ENCODE measurements around the gene NUCKS1.

Gene NUCKS1, protein sequence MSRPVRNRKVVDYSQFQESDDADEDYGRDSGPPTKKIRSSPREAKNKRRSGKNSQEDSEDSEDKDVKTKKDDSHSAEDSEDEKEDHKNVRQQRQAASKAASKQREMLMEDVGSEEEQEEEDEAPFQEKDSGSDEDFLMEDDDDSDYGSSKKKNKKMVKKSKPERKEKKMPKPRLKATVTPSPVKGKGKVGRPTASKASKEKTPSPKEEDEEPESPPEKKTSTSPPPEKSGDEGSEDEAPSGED

DNA sequence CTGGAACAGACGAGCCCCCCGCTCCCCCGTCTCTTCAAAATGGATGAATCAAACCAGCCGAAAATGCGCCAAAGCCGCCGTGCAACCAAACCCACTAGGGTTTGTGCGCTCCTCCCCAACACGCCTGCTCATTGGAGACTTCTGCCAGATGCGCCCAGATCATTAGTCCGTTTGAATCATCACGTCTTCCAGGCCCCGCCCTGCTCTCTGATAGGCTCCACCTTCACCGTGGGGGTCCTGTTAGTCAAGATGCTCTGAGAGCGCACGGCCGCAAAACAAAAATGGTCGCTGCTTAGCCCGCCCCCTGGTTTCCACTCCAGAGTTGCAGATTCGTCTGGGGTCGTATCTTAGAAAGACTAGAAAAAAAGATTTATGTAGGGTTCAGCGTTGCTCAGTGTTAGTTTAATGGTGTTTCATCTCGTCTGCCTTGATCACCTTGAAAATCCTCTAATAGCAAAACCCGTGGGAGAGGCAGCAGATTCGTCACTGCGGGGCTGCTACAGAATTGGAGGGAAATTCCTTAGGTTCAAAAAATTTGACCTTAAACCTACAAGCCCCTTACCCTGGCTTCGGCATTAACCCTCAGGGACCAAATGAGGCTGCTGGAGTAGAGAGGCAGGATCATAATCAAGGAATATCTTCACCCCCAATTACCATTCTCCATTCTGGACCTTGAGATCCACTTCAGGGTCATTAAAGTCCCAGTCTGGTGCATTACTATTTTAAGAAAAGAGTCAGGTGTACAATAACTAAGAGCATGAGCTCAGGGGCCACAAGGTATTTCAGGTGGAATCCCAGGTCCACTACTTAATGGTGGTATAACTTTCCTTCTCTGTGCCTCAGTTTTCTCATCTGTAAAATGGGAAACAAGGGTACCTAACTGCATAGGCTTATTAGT lies at the start of gene NUCKS1:
TSS of gene NUCKS1 (minus strand) at position 45 of the 898 bp plus-strand sequence. CDS start 209 bp downstream, outside the sequence.
- no peaks in the 10 kb centered on the region for H3K9me3 Mint-ChIP-seq (ENCODE audit: low read depth)
- no peaks in the 10 kb centered on the region for H3K36me3 Mint-ChIP-seq
- no peaks in the 10 kb centered on the region for H3K27me3 Mint-ChIP-seq
- peaks cover 34% of the 10 kb centered on the region for H3K4me1 Mint-ChIP-seq (ENCODE audit: low read depth)
- H3K27ac Mint-ChIP-seq = peak within 1 kb of the TSS; percentile 98
- H3K4me3 Mint-ChIP-seq = peak within 1 kb of the TSS; percentile 98

DNA sequence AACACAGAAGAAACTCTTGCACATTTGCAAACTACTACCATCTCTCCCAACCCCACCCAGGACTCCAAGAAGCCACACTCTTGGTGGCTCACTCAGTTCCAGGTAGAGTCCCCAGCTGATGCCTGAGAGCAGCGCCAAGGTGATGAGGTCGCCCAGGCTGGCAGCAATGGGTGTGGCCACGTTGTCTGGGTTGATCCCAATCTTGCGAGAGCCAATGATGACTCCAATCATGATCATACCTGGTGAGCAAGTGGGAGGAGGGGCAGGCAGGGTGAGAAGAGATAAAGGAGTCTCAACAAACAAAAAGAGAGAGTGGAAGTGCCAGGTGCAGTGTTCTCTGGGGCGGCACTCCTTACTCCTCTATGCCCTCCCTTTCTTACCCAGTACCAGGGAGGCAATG lies 48.6 kb upstream of the NUCKS1 start:
- Mint-ChIP-seq H3K27ac (no peak overlapping the region), H3K9me3 (ENCODE audit: low read depth) (no peaks in the 10 kb centered on the region), H3K4me3 (no peak overlapping the region), H3K27me3 (no peaks in the 10 kb centered on the region), H3K36me3 (no peaks in the 10 kb centered on the region), H3K4me1 (ENCODE audit: low read depth) (peaks cover 12% of the 10 kb centered on the region)

DNA sequence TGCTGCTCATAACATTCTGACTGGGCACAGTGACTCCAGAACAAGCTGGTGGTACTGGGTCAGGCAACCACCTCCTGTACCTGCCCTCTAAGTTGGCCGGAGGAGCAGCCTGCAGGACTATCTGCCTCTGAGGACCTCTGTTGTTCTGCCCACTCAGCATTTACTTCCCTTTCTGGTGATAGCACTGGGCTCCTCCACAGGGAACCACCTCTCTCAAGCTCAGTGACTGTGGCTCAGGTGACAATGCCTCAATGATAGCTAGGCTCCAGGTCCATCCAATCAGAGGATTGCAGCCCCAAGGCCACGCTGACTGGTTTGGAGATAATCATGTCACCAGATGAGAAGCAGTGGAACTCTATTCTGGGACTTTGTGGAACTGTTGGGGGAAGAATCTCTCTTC lies 47.2 kb upstream of the NUCKS1 start:
- Mint-ChIP-seq H3K4me3 (no peak overlapping the region), H3K27ac (peak overlapping the region; percentile 22)

DNA sequence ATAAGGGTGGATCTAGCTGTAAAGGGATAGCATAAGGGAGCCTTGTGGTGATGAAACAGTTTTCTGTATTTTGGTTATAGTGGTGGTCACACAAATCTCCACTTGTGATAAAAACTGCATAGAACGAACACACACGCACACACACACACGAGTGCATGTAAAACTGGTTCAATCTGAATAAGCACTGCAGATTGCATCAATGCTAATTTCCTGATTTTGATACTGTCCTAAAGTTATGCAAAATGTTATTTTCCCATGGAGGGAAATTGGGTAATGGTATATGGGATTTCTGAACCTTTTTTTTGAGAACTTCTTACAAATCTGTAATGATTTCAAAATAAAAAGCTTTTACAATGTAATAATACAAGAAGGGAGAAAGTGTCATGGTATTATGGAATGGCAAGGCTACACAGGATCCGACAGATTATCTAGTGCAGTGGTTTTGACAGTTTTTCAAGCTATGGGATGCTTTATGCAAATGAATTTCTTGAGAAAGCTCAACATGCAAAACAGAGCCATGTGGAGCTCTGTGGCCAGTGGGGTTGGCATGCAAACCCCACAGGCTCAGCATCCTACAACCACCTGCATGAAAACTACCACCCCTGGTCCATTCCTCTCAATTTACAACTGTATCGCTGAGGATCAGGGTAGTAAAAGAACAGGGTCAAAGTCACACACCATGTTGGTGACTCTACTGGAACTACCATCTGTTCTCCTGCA lies 44.2 kb upstream of the NUCKS1 start:
- no peak overlapping the region for H3K4me3 Mint-ChIP-seq

More for the DNA sequence above, 47.2 kb upstream of the NUCKS1 start:
- no peaks in the 10 kb centered on the region for H3K36me3 Mint-ChIP-seq
- no peaks in the 10 kb centered on the region for H3K27me3 Mint-ChIP-seq
- peaks cover 6% of the 10 kb centered on the region for H3K4me1 Mint-ChIP-seq (ENCODE audit: low read depth)
- H3K9me3 Mint-ChIP-seq (ENCODE audit: low read depth) = no peaks in the 10 kb centered on the region

DNA sequence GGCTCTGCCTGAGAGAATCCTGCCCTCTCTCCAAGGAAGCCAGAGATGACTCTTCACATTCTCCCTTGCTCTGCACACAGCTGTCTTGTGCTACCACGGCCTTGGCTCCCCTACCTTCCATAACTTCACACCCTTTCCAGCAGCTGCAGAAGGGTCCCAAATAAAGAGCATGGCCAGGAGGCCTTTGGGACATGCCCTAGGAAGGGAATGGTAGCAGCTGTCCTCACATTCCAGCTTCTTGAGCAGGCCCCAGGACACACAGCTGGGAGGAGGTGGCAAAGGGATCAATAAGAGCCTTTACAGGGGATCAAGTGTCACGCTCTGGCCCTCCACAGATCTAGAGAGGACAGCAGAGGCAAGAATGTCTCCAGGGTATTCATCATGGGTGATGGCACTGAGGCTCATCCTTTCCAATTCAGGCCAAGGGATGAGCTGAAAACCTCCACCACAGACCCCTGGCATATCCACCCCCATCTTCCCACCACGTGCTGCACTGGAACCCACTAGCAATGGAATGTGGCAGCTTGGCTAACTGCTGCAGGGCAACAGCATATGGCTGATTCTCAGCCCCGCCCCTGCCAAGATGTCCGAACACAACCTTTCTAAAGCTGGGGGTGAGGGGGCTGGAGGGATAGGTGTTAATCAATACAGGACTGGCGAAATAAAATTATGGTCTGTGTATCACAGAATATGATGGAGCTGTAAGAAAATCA lies 43.1 kb upstream of the NUCKS1 start:
- Mint-ChIP-seq H3K27me3 (no peaks in the 10 kb centered on the region), H3K36me3 (no peaks in the 10 kb centered on the region), H3K9me3 (ENCODE audit: low read depth) (no peaks in the 10 kb centered on the region), H3K4me3 (no peak overlapping the region), H3K4me1 (ENCODE audit: low read depth) (no peaks in the 10 kb centered on the region), H3K27ac (peak overlapping the region; percentile 6)

More for the DNA sequence above, 44.2 kb upstream of the NUCKS1 start:
- Mint-ChIP-seq H3K4me1 (ENCODE audit: low read depth) (no peaks in the 10 kb centered on the region), H3K27me3 (no peaks in the 10 kb centered on the region), H3K27ac (no peak overlapping the region), H3K36me3 (no peaks in the 10 kb centered on the region), H3K9me3 (ENCODE audit: low read depth) (no peaks in the 10 kb centered on the region)

DNA sequence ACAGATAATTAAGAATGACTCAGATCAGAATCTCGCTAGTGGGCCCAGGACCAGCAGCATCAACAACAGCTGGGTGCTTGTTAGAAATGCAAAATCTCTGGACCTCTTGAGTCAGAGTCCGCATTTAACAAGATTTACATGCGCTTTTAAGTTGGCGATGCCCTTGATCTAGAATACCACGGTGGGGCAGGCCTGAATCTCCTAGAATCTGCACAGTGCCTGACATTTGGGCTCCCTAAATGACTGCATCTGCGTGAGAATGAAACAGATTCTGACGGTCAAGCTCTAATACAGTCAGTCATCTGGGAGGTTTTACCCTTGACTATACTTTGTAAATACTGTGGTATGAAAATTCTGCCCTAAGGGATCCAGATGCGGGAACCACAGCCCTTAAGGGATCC lies 42.5 kb upstream of the NUCKS1 start:
- H3K9me3 Mint-ChIP-seq (ENCODE audit: low read depth) = no peaks in the 10 kb centered on the region
- no peak overlapping the region for H3K27ac Mint-ChIP-seq
- no peak overlapping the region for H3K4me3 Mint-ChIP-seq
- no peaks in the 10 kb centered on the region for H3K36me3 Mint-ChIP-seq
- no peaks in the 10 kb centered on the region for H3K4me1 Mint-ChIP-seq (ENCODE audit: low read depth)
- H3K27me3 Mint-ChIP-seq = no peaks in the 10 kb centered on the region

DNA sequence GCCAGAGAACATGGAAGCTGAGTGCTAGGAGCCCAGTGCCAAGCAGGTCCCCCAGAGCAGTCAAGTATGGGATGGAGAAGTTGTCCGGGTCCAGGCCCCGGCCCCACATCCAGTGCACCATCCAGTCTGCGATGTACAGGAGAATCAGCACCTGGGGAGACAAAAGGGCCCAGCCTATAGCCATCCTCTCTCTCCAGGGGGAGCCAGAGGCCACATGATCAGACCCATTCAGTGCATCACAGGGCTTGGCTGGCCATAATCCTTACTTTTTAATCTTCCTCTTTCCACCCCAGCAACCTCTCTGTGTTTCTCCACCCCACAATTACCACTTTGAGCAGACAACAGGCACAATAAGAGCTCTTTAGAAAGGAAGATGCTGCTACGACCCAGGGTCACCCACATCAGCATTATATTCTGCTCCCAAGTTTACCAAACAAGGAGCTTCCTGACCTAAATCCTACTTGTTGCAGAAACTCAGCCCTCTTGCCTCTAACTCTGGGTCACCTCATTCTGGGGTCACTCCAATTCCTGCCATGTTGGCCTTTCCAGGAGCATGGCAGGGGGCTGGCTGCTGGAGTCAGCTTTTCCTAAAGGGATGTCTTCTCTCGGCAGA lies 41.7 kb upstream of the NUCKS1 start:
- Mint-ChIP-seq H3K36me3 (no peaks in the 10 kb centered on the region), H3K4me3 (no peak overlapping the region), H3K9me3 (ENCODE audit: low read depth) (no peaks in the 10 kb centered on the region)

DNA sequence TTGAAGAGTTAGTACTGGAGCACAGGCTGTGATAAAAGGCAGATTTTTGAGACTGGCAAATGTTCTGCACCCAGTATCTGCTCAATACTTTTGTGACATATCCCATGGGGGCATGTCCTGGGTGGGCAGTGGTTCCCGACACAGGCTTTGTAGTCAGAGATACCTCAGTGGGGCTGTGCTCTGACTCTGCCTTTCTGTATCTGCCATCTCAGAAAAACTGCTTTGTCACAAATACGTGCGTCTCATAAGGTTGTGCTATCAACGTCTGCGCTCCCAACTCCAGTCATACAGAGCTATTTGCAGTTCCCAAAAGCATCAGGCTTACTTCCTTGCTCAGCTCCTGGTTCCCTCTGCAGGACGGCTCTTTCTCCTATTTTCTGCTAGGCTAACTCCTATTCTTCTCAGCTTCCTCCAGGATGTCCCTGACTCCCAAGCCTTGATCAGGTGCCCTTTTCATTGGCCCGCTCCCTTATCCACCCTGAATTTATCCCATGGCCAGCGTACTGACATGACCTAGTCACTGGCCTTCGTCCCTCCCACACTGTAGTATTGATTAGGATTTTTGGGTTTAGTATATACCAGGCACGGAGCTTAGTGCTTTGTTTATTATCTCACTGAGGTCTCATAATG lies 37.4 kb upstream of the NUCKS1 start:
- no peaks in the 10 kb centered on the region for H3K36me3 Mint-ChIP-seq
- no peaks in the 10 kb centered on the region for H3K27me3 Mint-ChIP-seq
- H3K9me3 Mint-ChIP-seq (ENCODE audit: low read depth) = no peaks in the 10 kb centered on the region
- peaks cover 5% of the 10 kb centered on the region for H3K4me1 Mint-ChIP-seq (ENCODE audit: low read depth)
- H3K27ac Mint-ChIP-seq = no peak overlapping the region
- no peak overlapping the region for H3K4me3 Mint-ChIP-seq

More for the DNA sequence above, 41.7 kb upstream of the NUCKS1 start:
- Mint-ChIP-seq H3K27ac (no peak overlapping the region), H3K4me1 (ENCODE audit: low read depth) (no peaks in the 10 kb centered on the region), H3K27me3 (no peaks in the 10 kb centered on the region)

DNA sequence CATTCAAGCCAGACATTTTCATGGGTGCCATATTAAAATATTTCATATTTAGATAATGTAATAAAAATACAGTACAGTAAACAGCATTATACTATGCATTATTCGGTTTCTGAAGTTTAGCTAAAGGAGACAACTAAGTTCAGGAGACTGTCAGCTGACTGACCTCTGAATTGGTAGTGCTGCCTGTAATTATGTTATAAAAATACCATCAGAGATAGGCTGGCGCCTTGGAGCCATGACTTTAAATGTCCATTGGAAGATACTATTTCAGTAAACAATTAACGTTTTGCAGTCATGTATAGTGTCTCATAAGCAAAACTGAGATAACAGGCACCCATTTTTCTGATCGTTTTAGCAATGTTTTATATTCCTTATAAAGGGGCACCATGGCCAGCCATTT lies 36.6 kb upstream of the NUCKS1 start:
- no peaks in the 10 kb centered on the region for H3K9me3 Mint-ChIP-seq (ENCODE audit: low read depth)
- H3K4me1 Mint-ChIP-seq (ENCODE audit: low read depth) = peaks cover 5% of the 10 kb centered on the region
- H3K4me3 Mint-ChIP-seq = no peak overlapping the region
- H3K27me3 Mint-ChIP-seq = no peaks in the 10 kb centered on the region
- no peaks in the 10 kb centered on the region for H3K36me3 Mint-ChIP-seq
- H3K27ac Mint-ChIP-seq = no peak overlapping the region

DNA sequence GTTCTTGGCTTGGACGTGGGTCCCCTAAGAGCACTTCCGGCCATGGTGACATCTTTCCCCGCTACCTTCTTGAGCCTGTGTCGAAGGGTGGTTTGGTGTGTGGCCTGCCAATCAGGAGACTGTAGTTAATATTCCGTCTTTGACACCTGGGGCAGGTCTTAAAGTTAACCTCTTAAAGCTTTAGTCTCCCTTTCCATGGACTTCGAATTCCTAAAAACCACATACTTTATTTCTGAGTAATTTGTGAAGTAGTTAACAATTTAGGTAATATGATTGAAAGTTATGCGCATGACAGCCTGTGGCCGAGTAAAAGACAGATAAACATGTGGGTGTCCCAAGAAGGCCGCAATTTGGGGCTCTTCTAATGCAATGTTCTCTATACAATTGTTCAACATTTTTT lies 35.5 kb upstream of the NUCKS1 start:
- H3K4me3 Mint-ChIP-seq = no peak overlapping the region
- H3K4me1 Mint-ChIP-seq (ENCODE audit: low read depth) = peaks cover 5% of the 10 kb centered on the region
- H3K36me3 Mint-ChIP-seq = no peaks in the 10 kb centered on the region
- H3K27me3 Mint-ChIP-seq = no peaks in the 10 kb centered on the region
- no peaks in the 10 kb centered on the region for H3K9me3 Mint-ChIP-seq (ENCODE audit: low read depth)
- no peak overlapping the region for H3K27ac Mint-ChIP-seq

DNA sequence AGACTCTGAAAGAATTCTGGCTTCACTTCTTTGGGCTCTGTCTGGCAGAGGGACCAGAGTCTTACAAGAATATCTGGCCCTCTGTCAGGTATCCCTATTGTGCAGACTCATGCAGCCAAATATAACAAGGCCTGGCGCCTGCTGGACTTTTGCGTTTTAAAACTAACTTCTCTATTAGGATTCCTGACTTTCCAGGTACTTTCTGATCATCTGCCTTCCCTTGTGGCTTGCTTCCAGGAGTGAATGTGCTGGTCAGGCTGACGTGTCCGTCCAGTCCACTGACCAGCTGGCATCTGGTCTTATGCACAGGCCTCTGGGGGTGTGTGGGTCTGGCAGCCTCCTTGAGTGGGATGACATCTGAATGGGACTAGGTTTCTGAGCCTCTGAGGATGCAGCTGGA lies 33.9 kb upstream of the NUCKS1 start:
- H3K27ac Mint-ChIP-seq = no peak overlapping the region
- H3K27me3 Mint-ChIP-seq = no peaks in the 10 kb centered on the region
- no peaks in the 10 kb centered on the region for H3K36me3 Mint-ChIP-seq
- H3K9me3 Mint-ChIP-seq (ENCODE audit: low read depth) = no peaks in the 10 kb centered on the region
- H3K4me1 Mint-ChIP-seq (ENCODE audit: low read depth) = peaks cover 5% of the 10 kb centered on the region
- no peak overlapping the region for H3K4me3 Mint-ChIP-seq

DNA sequence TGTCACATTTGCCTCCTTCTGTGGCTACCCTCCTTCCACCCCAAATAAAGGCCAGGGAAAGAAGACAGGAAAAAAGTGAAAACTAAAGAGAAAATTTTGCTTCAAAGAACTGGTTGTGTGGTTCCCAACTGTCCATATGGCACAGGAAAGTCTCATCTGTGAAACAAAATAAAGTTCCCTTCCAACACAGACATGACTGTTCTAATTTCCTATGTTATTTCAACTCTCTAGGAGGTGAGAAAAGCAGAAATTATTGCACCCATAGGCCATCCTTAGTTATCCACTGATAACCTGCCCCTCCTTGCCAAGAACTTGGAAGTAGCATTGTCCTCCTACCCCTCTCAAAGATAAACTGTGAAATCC lies 33.4 kb upstream of the NUCKS1 start:
- Mint-ChIP-seq H3K9me3 (ENCODE audit: low read depth) (no peaks in the 10 kb centered on the region), H3K4me3 (no peak overlapping the region), H3K27ac (no peak overlapping the region), H3K36me3 (no peaks in the 10 kb centered on the region), H3K4me1 (ENCODE audit: low read depth) (peaks cover 5% of the 10 kb centered on the region), H3K27me3 (no peaks in the 10 kb centered on the region)

DNA sequence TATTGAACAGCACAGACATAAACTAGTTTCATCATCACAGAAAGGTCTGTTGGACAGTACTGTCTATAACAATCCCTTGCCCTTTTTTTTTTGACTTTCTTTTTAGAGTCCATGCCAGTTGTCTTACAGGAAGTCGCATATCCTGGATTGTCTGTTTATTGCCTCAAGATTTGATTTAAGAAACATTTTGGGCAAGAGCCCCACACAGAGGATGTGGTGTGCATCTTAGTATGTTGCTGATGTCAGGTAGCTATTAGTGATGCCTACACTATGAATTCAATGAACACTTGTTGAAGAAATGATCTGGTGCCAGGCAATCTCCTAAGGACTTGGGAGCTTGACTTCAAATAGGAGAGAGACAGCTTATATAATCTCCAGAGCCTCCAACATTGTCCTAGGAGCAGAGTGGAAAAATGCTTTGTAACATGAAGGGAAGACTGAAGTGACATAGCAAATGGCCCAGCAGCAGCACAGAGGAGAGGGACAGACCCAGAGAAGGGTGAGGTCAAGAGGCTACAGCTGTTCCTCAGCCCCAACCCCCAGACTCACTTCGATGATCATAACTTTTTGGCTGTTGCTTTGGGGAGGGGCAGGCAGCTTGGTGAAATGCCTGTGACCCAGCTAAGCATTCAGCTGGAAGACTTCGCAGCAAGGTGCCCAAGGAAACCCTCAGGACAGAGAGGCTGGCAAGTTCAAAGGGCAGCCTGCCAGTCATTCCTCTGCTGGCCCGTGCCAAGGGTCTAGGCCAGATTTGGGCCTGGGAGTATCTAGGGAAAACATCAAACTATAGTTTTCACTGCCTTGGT lies 32.8 kb upstream of the NUCKS1 start:
- Mint-ChIP-seq H3K4me1 (ENCODE audit: low read depth) (peaks cover 5% of the 10 kb centered on the region), H3K27ac (no peak overlapping the region), H3K9me3 (ENCODE audit: low read depth) (no peaks in the 10 kb centered on the region), H3K27me3 (no peaks in the 10 kb centered on the region), H3K4me3 (no peak overlapping the region), H3K36me3 (no peaks in the 10 kb centered on the region)
